SK-N-SH treated with all-trans-retinoic acid at 6 μM for 48 hours (cell line): ENCODE results near the gene KCNN2.

ENCODE experiments used
- ATAC-seq: fragments of 200-7000 bp; cut with Tn5 transposase; 3 replicates; pipeline ENCODE4 v1.9.1; 2020; ENCODE audit warnings: mild to moderate bottlenecking, moderate library complexity
- ARNTL ChIP-seq: fragments of 450-650 bp; formaldehyde crosslinking; IDR thresholded peaks from 2 replicates; pipeline ENCODE4 v1.5.0; 2020; ENCODE audit warnings: low read depth, mild to moderate bottlenecking, moderate library complexity, borderline replicate concordance
- BACH2 ChIP-seq: fragments of 250-450 bp; sonication (Bioruptor Pico); IDR thresholded peaks from 2 replicates; pipeline ENCODE4 v1.9.0; 2021; ENCODE audit warnings: mild to moderate bottlenecking, borderline replicate concordance
- CSDC2 ChIP-seq: fragments of 250-450 bp; sonication (Bioruptor Pico); IDR thresholded peaks from 2 replicates; pipeline ENCODE4 v1.5.0; 2020; ENCODE audit warnings: mild to moderate bottlenecking, moderate library complexity
- ESRRG ChIP-seq: fragments of 250-450 bp; sonication (Bioruptor Pico); IDR thresholded peaks from 2 replicates; pipeline ENCODE4 v1.6.1; 2021; ENCODE audit warnings: mild to moderate bottlenecking
- GLIS3 ChIP-seq: fragments of 250-450 bp; sonication (Bioruptor Pico); IDR thresholded peaks from 2 replicates; pipeline ENCODE4 v1.5.0; 2020; ENCODE audit warnings: mild to moderate bottlenecking, moderate library complexity
- ISL1 ChIP-seq: fragments of 250-450 bp; sonication (Bioruptor Pico); IDR thresholded peaks from 2 replicates; pipeline ENCODE4 v2.1.2; 2022; ENCODE audit warnings: mild to moderate bottlenecking, moderate library complexity
- OSR1 ChIP-seq: fragments of 250-450 bp; sonication (Bioruptor Pico); IDR thresholded peaks from 2 replicates; pipeline ENCODE4 v1.8.0; 2022; ENCODE audit warnings: moderate library complexity, mild to moderate bottlenecking, inconsistent platforms
- PPARA ChIP-seq: fragments of 250-450 bp; sonication (Bioruptor Pico); IDR thresholded peaks from 2 replicates; pipeline ENCODE4 v1.5.0; 2020; ENCODE audit warnings: mild to moderate bottlenecking, borderline replicate concordance
- RARB ChIP-seq: fragments of 250-450 bp; sonication (Bioruptor Pico); IDR thresholded peaks from 2 replicates; pipeline ENCODE4 v1.8.0; 2021; ENCODE audit warnings: mild to moderate bottlenecking, moderate library complexity
- SNAI2 ChIP-seq: fragments of 250-450 bp; sonication (Bioruptor Pico); IDR thresholded peaks from 2 replicates; pipeline ENCODE4 v1.5.0; 2020; ENCODE audit warnings: mild to moderate bottlenecking, moderate library complexity
- TCF4 ChIP-seq: fragments of 250-450 bp; sonication (Bioruptor Pico); IDR thresholded peaks from 2 replicates; pipeline ENCODE4 v1.8.0; 2021; ENCODE audit warnings: mild to moderate bottlenecking, moderate library complexity, borderline replicate concordance
- TOX ChIP-seq: fragments of 250-450 bp; sonication (Bioruptor Pico); IDR thresholded peaks from 2 replicates; pipeline ENCODE4 v1.8.0; 2021; ENCODE audit warnings: mild to moderate bottlenecking, moderate library complexity, borderline replicate concordance
- TSHZ2 ChIP-seq: fragments of 250-450 bp; sonication (Bioruptor Pico); IDR thresholded peaks from 2 replicates; pipeline ENCODE4 v1.5.0; 2020; ENCODE audit warnings: mild to moderate bottlenecking, moderate library complexity
- ZC3H10 ChIP-seq: fragments of 250-450 bp; sonication (Bioruptor Pico); IDR thresholded peaks from 2 replicates; pipeline ENCODE4 v1.5.1; 2021; ENCODE audit warnings: mild to moderate bottlenecking, moderate library complexity
- ZFP3 ChIP-seq: fragments of 250-450 bp; sonication (Bioruptor Pico); IDR thresholded peaks from 2 replicates; pipeline ENCODE4 v1.5.0; 2020; ENCODE audit warnings: mild to moderate bottlenecking, moderate library complexity
- ZFP30 ChIP-seq: fragments of 450-650 bp; formaldehyde crosslinking; IDR thresholded peaks from 2 replicates; pipeline ENCODE4 v1.5.0; 2022; ENCODE audit warnings: mild to moderate bottlenecking, moderate library complexity
- ZNF565 ChIP-seq: fragments of 450-650 bp; formaldehyde crosslinking; conservative IDR thresholded peaks from 2 replicates; pipeline ENCODE4 v1.5.0; 2020; ENCODE audit warnings: low read depth, mild to moderate bottlenecking, moderate library complexity
- ZNF70 ChIP-seq: fragments of 450-650 bp; formaldehyde crosslinking; IDR thresholded peaks from 2 replicates; pipeline ENCODE4 v1.5.0; 2020; ENCODE audit warnings: mild to moderate bottlenecking, moderate library complexity
- ZNF8 ChIP-seq: fragments of 450-650 bp; formaldehyde crosslinking; IDR thresholded peaks from 2 replicates; pipeline ENCODE4 v1.5.0; 2020; ENCODE audit warnings: mild to moderate bottlenecking, moderate library complexity
- TF ChIP-seq, protein P1 (sequence below): fragments of 250-450 bp; sonication (Bioruptor Pico); IDR thresholded peaks from 2 replicates; pipeline ENCODE4 v1.8.0; 2021; ENCODE audit warnings: low read depth, mild to moderate bottlenecking, moderate library complexity, borderline replicate concordance

Gene KCNN2

GRCh38 chr5:114346181-114346580, 15.7 kb upstream of the KCNN2 start (continued):
- no peak for TF ChIP-seq ZNF565 (CRISPR knock-in tag)
- TF ChIP-seq ZC3H10: no peak
- TF ChIP-seq SNAI2 (CRISPR knock-in tag): no peak
- TF ChIP-seq ZNF70 (CRISPR knock-in tag): no peak
- TF ChIP-seq TSHZ2 (CRISPR knock-in tag): no peak

DNA sequence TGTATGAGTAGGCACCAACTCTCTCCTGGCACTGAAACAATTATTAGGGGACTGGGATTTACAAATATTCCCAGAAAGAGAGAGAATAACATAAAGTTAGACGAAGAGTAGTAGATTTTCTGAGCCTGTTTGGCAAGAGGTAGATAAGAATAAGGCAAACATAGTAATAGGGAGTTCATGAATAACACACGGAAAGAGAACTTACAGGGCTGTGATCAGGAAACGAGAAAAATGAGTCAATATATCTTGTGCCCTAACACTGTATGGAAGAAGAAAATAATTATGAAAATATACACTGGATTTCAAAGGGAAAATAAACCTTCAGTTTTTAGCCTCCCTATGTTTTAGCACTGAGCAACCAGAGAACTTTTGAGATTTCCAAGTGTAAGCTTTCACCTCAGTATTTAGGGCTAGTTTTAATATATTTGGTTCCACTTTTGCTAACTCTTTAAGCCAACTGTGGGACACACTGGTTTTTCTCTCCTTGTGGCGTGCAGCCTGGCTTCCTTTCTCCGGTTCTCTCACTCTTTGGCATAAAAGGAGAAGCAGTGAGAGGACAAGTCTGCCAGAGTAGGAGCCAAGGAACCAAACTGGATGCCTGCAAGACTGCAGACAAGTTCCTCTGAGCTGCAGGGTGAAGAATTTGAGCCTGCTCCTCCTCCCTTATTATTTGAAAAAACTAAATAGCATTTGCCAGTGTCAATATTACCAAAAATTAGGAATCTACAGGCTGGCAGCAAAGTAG, 6.6 kb upstream of the KCNN2 start:
- TF ChIP-seq ZFP30 (CRISPR knock-in tag) (no peak), ESRRG (CRISPR knock-in tag) (no peak), ARNTL (no peak), GLIS3 (CRISPR knock-in tag) (no peak), TSHZ2 (CRISPR knock-in tag) (no peak), TCF4 (no peak), OSR1 (CRISPR knock-in tag) (no peak), ISL1 (CRISPR knock-in tag) (no peak), PPARA (CRISPR knock-in tag) (no peak), SNAI2 (CRISPR knock-in tag) (no peak), ZNF565 (CRISPR knock-in tag) (no peak)
- TF ChIP-seq, protein P1, sequence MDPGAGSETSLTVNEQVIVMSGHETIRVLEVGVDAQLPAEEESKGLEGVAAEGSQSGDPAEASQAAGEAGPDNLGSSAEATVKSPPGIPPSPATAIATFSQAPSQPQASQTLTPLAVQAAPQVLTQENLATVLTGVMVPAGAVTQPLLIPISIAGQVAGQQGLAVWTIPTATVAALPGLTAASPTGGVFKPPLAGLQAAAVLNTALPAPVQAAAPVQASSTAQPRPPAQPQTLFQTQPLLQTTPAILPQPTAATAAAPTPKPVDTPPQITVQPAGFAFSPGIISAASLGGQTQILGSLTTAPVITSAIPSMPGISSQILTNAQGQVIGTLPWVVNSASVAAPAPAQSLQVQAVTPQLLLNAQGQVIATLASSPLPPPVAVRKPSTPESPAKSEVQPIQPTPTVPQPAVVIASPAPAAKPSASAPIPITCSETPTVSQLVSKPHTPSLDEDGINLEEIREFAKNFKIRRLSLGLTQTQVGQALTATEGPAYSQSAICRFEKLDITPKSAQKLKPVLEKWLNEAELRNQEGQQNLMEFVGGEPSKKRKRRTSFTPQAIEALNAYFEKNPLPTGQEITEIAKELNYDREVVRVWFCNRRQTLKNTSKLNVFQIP (CRISPR knock-in tag): no peak
- no peak for ATAC-seq

DNA sequence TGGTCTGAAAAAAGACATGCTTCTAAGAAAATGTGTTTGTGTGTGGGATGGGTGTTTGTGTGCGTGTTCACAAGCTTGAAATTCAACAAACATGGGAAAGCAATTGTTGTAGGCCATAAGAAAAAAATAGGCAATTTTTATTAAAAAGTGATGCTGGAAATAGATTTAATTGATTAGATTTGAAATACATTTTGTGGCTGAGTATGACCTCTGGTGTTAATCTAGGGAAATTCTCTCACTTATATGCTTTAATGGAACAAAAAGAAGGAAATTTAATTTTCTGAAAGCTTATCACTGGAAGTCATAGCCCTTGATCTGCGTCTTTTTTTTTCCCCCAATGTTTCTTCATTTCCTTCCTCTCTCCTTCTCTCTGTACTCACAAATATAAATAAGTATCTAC, 3.5 kb upstream of the KCNN2 start:
- no peak for TF ChIP-seq RARB
- TF ChIP-seq ZC3H10: no peak
- no peak for TF ChIP-seq CSDC2
- TF ChIP-seq, protein P1 (CRISPR knock-in tag): no peak
- TF ChIP-seq SNAI2 (CRISPR knock-in tag): no peak
- no peak for TF ChIP-seq ZNF8
- no peak for TF ChIP-seq TOX (CRISPR knock-in tag)
- TF ChIP-seq GLIS3 (CRISPR knock-in tag): no peak
- no peak for TF ChIP-seq ZFP3 (CRISPR knock-in tag)
- no peak for TF ChIP-seq BACH2 (CRISPR knock-in tag)
- no peak for TF ChIP-seq ISL1 (CRISPR knock-in tag)
- TF ChIP-seq ARNTL: no peak
- TF ChIP-seq ESRRG (CRISPR knock-in tag): no peak
- no peak for TF ChIP-seq TCF4
- TF ChIP-seq ZNF565 (CRISPR knock-in tag): no peak
- TF ChIP-seq ZFP30 (CRISPR knock-in tag): no peak
- no peak for ATAC-seq
